H1 (cell line): Measurements from ENCODE around the gene FREM2. TPM values are rescaled to one million over a fixed set of nuclear protein-coding genes. Genes with fewer than 3 reads are reported as not detected.

ENCODE experiments used
- CTCF ChIA-PET: fragments of 300-600 bp; sonication (Branson Sonifier 250); formaldehyde crosslinking; loops from one replicate; lab custom pipeline; 2021; ENCODE audit not compliant: partially characterized antibody; lab: Charles Lee
- POLR2A ChIA-PET: fragments of 300-600 bp; sonication (Branson Sonifier 250); formaldehyde crosslinking; loops from one replicate; lab custom pipeline; 2021; ENCODE audit warnings: inconsistent platforms; ENCODE audit not compliant: partially characterized antibody; lab: Charles Lee
- DNase-seq, 2 experiments: peaks; one replicate each; pipeline versions ENCODE4 v3.0.0 to v3.0.0-alpha.2; 2010 to 2022; ENCODE audit warnings: low spot score in 2 of 2, low read depth in 1 of 2, mixed read lengths in 1 of 2
- FAIRE-seq: peaks from 2 replicates; lab custom pipeline; 2011; peaks lifted over from hg19 to GRCh38; lab: Jason Lieb, UNC
- H2AFZ ChIP-seq: 2 replicates; pipeline ENCODE4 v1.8.1; 2012; ENCODE audit warnings: low read length, inconsistent platforms
- H2AK5ac ChIP-seq: 2 replicates; pipeline ENCODE4 v1.6.1; 2013; ENCODE audit warnings: low read depth, low read length
- H2BK120ac ChIP-seq: replicated peaks from 2 replicates; pipeline ENCODE3; 2013; ENCODE audit warnings: low read depth, low read length, inconsistent platforms
- H2BK12ac ChIP-seq: 2 replicates; pipeline ENCODE4 v1.6.1; 2013; ENCODE audit warnings: low read depth, low read length
- H2BK15ac ChIP-seq: 2 replicates; pipeline ENCODE4 v1.6.1; 2013; ENCODE audit warnings: low read length
- H2BK20ac ChIP-seq: 2 replicates; pipeline ENCODE4 v1.6.1; 2013; ENCODE audit warnings: low read length
- H2BK5ac ChIP-seq: 2 replicates; pipeline ENCODE4 v1.6.1; 2013; ENCODE audit warnings: low read depth, low read length
- H3K14ac ChIP-seq: 2 replicates; pipeline ENCODE4 v1.6.1; 2013; ENCODE audit warnings: inconsistent platforms; ENCODE audit not compliant: insufficient read length
- H3K18ac ChIP-seq: 2 replicates; pipeline ENCODE4 v1.6.1; 2013; ENCODE audit warnings: low read length; ENCODE audit errors: extremely low read depth
- H3K23ac ChIP-seq: 2 replicates; pipeline ENCODE4 v1.6.1; 2013; ENCODE audit warnings: inconsistent platforms; ENCODE audit not compliant: insufficient read length
- H3K23me2 ChIP-seq: 2 replicates; pipeline ENCODE4 v1.6.1; 2013; ENCODE audit warnings: low read depth, low read length
- H3K27ac ChIP-seq: 2 replicates; pipeline ENCODE4 v1.6.1; 2011; ENCODE audit warnings: low read depth, low read length, inconsistent platforms
- H3K27me3 ChIP-seq, 4 experiments: replicated peaks in 1 of 4; 1 replicate in 1 of 4; 2 replicates in 3 of 4; pipeline versions ENCODE4 v1.6.1 to v1.8.1; 2011 to 2013; ENCODE audit warnings: low read length in 3 of 4, mild to moderate bottlenecking in 3 of 4, inconsistent platforms in 2 of 4, mixed read lengths in 2 of 4, moderate library complexity in 1 of 4; ENCODE audit not compliant: control insufficient read depth in 3 of 4, insufficient read depth in 3 of 4; ENCODE audit errors: extremely low read depth in 1 of 4
- H3K36me3 ChIP-seq, 4 experiments: 2 replicates each; pipeline versions ENCODE4 v1.6.1 to v1.8.1; 2011 to 2013; ENCODE audit warnings: mild to moderate bottlenecking in 4 of 4, low read length in 3 of 4, moderate library complexity in 2 of 4, control low read depth in 1 of 4, inconsistent platforms in 1 of 4; ENCODE audit not compliant: insufficient read depth in 4 of 4, control insufficient read depth in 2 of 4
- H3K4ac ChIP-seq: replicated peaks from 2 replicates; pipeline ENCODE3; 2013; ENCODE audit warnings: low read length, low read depth, mixed read lengths, inconsistent platforms; ENCODE audit not compliant: insufficient read length
- H3K4me1 ChIP-seq, 4 experiments: replicated peaks in 1 of 4; 1 replicate in 1 of 4; 2 replicates in 3 of 4; pipeline versions ENCODE4 v1.6.1 to v1.8.1; 2011 to 2013; ENCODE audit warnings: low read length in 3 of 4, inconsistent platforms in 2 of 4, mixed read lengths in 1 of 4; ENCODE audit not compliant: insufficient read depth in 4 of 4, control insufficient read depth in 3 of 4
- H3K4me2 ChIP-seq, 2 experiments: 2 replicates each; pipeline versions ENCODE4 v1.6.1 to v1.8.1; 2011 to 2013; ENCODE audit warnings: low read depth in 2 of 2, low read length in 2 of 2, control low read depth in 1 of 2, inconsistent platforms in 1 of 2, mild to moderate bottlenecking in 1 of 2; ENCODE audit not compliant: insufficient read depth in 1 of 2
- H3K4me3 ChIP-seq, 4 experiments: fragments of 200-600, 300-600 bp in 1 of 4; sonication (generic), shearing (Covaris generic), sonication (Bioruptor Twin) in 1 of 4; 2 replicates each; pipeline versions ENCODE4 v1.5.1 to v1.8.1; 2011 to 2016; ENCODE audit warnings: low read length in 4 of 4, low read depth in 3 of 4, control low read depth in 2 of 4, inconsistent platforms in 2 of 4, mild to moderate bottlenecking in 2 of 4, mixed read lengths in 1 of 4, moderate library complexity in 1 of 4; ENCODE audit not compliant: insufficient read depth in 2 of 4; ENCODE audit errors: extremely low read depth in 1 of 4
- H3K56ac ChIP-seq: replicated peaks from 2 replicates; pipeline ENCODE3; 2013; ENCODE audit warnings: low read depth, mild to moderate bottlenecking, mixed read lengths, low read length, inconsistent platforms; ENCODE audit not compliant: insufficient read length
- H3K79me1 ChIP-seq: 2 replicates; pipeline ENCODE4 v1.6.1; 2013; ENCODE audit warnings: low read depth, low read length, control low read depth
- H3K79me2 ChIP-seq, 2 experiments: 2 replicates each; pipeline versions ENCODE4 v1.6.1 to v1.8.1; 2012 to 2013; ENCODE audit warnings: low read length in 2 of 2, mild to moderate bottlenecking in 2 of 2, inconsistent platforms in 1 of 2; ENCODE audit not compliant: insufficient read depth in 2 of 2, control insufficient read depth in 1 of 2
- H3K9ac ChIP-seq, 4 experiments: replicated peaks in 1 of 4; 1 replicate in 1 of 4; 2 replicates in 3 of 4; pipeline versions ENCODE4 v1.6.1 to v1.8.1; 2011 to 2013; ENCODE audit warnings: low read depth in 3 of 4, low read length in 3 of 4, control low read depth in 2 of 4, mild to moderate bottlenecking in 2 of 4, moderate library complexity in 2 of 4, inconsistent platforms in 1 of 4; ENCODE audit errors: extremely low read depth in 1 of 4
- H3K9me3 ChIP-seq, 2 experiments: 2 replicates each; pipeline versions ENCODE4 v1.6.1 to v1.8.1; 2012 to 2013; ENCODE audit warnings: mild to moderate bottlenecking in 2 of 2, moderate library complexity in 2 of 2, control low read depth in 1 of 2, inconsistent platforms in 1 of 2, low read depth in 1 of 2, low read length in 1 of 2, mixed read lengths in 1 of 2; ENCODE audit not compliant: insufficient read depth in 2 of 2
- H4K20me1 ChIP-seq, 2 experiments: replicated peaks in 1 of 2; 2 replicates each; pipeline versions ENCODE3 to v1.8.1; 2011 to 2013; ENCODE audit warnings: inconsistent platforms in 2 of 2, low read length in 2 of 2, mild to moderate bottlenecking in 1 of 2; ENCODE audit not compliant: insufficient read depth in 2 of 2, control insufficient read depth in 1 of 2
- H4K5ac ChIP-seq: 2 replicates; pipeline ENCODE4 v1.6.1; 2013; ENCODE audit warnings: low read length, low read depth, mixed read lengths, inconsistent platforms; ENCODE audit not compliant: insufficient read length
- H4K8ac ChIP-seq: 2 replicates; pipeline ENCODE4 v1.8.0; 2013; ENCODE audit warnings: mild to moderate bottlenecking, moderate library complexity, low read length, inconsistent platforms; ENCODE audit not compliant: insufficient read depth; ENCODE audit errors: extremely low read depth
- H4K91ac ChIP-seq: replicated peaks from 2 replicates; pipeline ENCODE3; 2013; ENCODE audit warnings: low read length, mixed read lengths, inconsistent platforms; ENCODE audit not compliant: insufficient read length
- ASH2L ChIP-seq: fragments of 200-600, 300-600 bp; sonication (generic); IDR thresholded peaks from one replicate; pipeline ENCODE4 v1.7.1; 2017; ENCODE audit warnings: low read length
- ATF2 ChIP-seq: IDR thresholded peaks from 2 replicates; pipeline ENCODE4 v1.6.1; 2012; ENCODE audit warnings: low read length, inconsistent platforms
- YY1 ChIP-seq: IDR thresholded peaks from 2 replicates; pipeline ENCODE4 v1.6.1; 2011; ENCODE audit warnings: low read depth, mild to moderate bottlenecking, low read length
- WGBS, 2 experiments: shearing (Covaris generic) in 1 of 2; methylation state at CpG; one replicate each; pipeline versions ENCODE4 v1.1.6 to v1.1.7; 2013 to 2015; ENCODE audit warnings: low lambda C conversion rate in 2 of 2, mixed read lengths in 2 of 2, inconsistent platforms in 1 of 2, low coverage in 1 of 2, missing lambda C conversion rate in 1 of 2; ENCODE audit not compliant: insufficient replicate concordance in 2 of 2, insufficient coverage in 1 of 2, insufficient read length in 1 of 2; ENCODE audit errors: extremely low coverage in 1 of 2, missing lambda C conversion rate in 1 of 2; 5-methylcytosine and 5-hydroxymethylcytosine counted together
- polyA plus RNA-seq, 7 experiments: library from polyadenylated mRNA; depleted of rRNA in 3 of 7; stranded (reverse) in 5 of 7; unstranded in 2 of 7; fragments of >200 nt in 5 of 7; fragments of 200-250 nt in 2 of 7; gene quantifications; 1 replicate in 5 of 7; 2 replicates in 1 of 7; 4 replicates in 1 of 7; pipeline versions ENCODE4 v1.2.1 to v1.2.3, GENCODE V29; 2011 to 2013; ENCODE audit warnings: missing spikeins in 2 of 7, mixed read lengths in 2 of 7
- total RNA-seq: library from RNA; stranded (reverse); fragmentation: NEBNext Ultra II Directional; extraction: Animal tissue kit (Norgen Biotek cat#: 25700); gene quantifications from 2 replicates; pipeline ENCODE4 v1.2.1, GENCODE V29; 2021

FREM2 gene
- total and polyA plus RNA-seq, 2 of the 8 experiments (the other 6 are each of a cell fraction or from before 2014, with no cell fraction given) = 11.6 to 22.8 TPM

DNA sequence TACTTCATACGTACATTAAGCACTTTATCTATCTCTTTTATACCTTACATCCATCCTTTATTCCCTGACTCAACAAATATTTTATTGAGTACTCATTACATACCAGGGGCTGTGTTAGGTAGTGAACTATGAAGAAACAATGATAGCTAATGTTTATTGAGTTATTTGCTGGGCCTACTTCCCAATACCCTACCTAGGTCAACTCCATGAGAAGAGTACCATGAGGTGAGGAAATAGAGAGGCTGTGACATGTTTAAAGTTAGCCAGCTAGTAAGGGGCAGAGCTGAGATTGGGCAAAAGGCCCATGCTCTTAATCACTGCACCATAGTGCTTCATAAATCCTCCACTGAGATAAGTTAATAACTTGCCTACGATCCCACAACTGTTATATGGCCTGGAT lies 79.9 kb downstream of the FREM2 start:
- no peaks in the 10 kb centered on the region; a peak in 1 of 8 replicates for H3K36me3 ChIP-seq
- H3K56ac ChIP-seq = no peak overlapping the region
- no peak overlapping the region for H2AK5ac ChIP-seq
- H3K4me3 ChIP-seq = no peak overlapping the region
- H3K27ac ChIP-seq = no peak overlapping the region
- no peak overlapping the region for H3K14ac ChIP-seq
- no peak overlapping the region for H2AFZ ChIP-seq
- no peak overlapping the region for H2BK15ac ChIP-seq
- CTCF ChIA-PET = interaction anchor here (0.6 to 1.1 kb wide), 5 partner anchors 13 to 131 kb away, joined by 3 read pairs; no protein-coding TSS in a partner anchor
- H3K4me1 ChIP-seq = peaks cover 0 to 5% (median 0%) of the 10 kb centered on the region in 4 experiments; a peak in 2 of 7 replicates
- H4K5ac ChIP-seq = no peak overlapping the region
- H4K8ac ChIP-seq = no peak overlapping the region
- TF ChIP-seq YY1 (no peak), ATF2 (no peak), ASH2L (no peak)
- H3K9ac ChIP-seq = no peak overlapping the region
- FAIRE-seq (no peak), DNase-seq (no peak)
- no peak overlapping the region for H2BK12ac ChIP-seq
- H4K20me1 ChIP-seq = no peaks in the 10 kb centered on the region
- POLR2A ChIA-PET = interaction anchor here (1.4 kb wide), 1 partner anchor 80 kb away, joined by 4 read pairs; the partner anchor contains the start of gene FREM2
- no peaks in the 10 kb centered on the region for H3K79me2 ChIP-seq
- no peak overlapping the region for H3K23ac ChIP-seq
- no peak overlapping the region for H3K18ac ChIP-seq
- H3K9me3 ChIP-seq = no peaks in the 10 kb centered on the region
- H3K4ac ChIP-seq = no peak overlapping the region
- H2BK20ac ChIP-seq = no peak overlapping the region
- H2BK120ac ChIP-seq = no peak overlapping the region
- H3K79me1 ChIP-seq = no peaks in the 10 kb centered on the region
- H4K91ac ChIP-seq = no peak overlapping the region
- WGBS, 2 experiments = 90% methylated on average over 2 of the region's 2 CpGs; no CpG with 5 or more reads in 1 of the 2 experiments
- no peaks in the 10 kb centered on the region for H3K27me3 ChIP-seq
- H3K4me2 ChIP-seq = no peak overlapping the region
- no peak overlapping the region for H2BK5ac ChIP-seq
- no peaks in the 10 kb centered on the region for H3K23me2 ChIP-seq
